OCI-M2 (cell line): ENCODE measurements around the gene PRM1.

Experiments used
- DNase-seq: peaks from one replicate; lab custom pipeline; 2025; ENCODE audit not compliant: unreplicated experiment; lab: John Stamatoyannopoulos, UW

PRM1 gene

DNA sequence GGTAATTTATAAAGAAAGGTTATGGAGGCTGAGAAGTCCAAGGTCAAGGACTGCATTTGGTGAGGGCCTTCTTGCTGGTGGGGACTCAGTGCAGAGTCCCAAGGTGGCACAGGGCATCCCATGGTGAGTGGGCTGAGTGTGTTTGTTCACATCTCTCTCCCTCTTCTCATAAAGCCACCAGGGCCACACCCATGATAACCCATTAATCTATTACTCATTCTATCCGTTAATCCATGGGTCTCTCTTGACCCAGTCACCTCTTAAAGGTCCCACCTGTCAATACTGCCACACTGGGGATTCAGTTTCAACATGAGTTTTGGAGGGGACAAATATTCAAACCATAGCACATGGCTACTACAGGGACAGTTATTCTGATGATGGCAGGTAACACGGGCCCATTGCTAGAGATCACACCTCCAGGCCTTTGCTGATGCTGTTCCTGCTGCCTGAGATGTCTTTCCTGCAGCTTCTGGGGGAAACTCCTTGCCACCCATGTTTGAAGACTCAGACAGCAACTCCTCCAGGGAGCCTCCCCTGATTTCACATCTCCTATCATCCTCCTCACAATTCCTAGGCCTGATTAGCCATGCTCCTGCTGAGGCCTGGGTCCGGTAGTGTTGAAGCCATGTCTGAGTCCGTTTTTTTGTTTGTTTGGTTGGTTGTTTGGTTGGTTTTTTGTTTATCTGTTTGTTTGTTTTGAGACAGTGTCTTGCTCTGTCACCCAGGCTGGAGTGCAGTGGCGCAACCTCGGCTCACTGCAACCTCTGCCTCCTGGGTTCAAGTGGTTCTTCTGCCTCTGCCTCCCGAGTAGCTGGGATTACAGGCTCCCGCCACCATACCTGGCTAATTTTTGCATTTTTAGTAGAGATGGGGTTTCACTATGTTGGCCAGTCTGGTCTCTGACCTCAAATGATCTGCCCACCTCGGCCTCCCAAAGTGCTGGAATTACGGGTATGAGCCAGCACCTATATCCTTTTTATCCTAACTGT lies 41.2 kb downstream of the PRM1 start:
- DNase-seq, result no peak

DNA sequence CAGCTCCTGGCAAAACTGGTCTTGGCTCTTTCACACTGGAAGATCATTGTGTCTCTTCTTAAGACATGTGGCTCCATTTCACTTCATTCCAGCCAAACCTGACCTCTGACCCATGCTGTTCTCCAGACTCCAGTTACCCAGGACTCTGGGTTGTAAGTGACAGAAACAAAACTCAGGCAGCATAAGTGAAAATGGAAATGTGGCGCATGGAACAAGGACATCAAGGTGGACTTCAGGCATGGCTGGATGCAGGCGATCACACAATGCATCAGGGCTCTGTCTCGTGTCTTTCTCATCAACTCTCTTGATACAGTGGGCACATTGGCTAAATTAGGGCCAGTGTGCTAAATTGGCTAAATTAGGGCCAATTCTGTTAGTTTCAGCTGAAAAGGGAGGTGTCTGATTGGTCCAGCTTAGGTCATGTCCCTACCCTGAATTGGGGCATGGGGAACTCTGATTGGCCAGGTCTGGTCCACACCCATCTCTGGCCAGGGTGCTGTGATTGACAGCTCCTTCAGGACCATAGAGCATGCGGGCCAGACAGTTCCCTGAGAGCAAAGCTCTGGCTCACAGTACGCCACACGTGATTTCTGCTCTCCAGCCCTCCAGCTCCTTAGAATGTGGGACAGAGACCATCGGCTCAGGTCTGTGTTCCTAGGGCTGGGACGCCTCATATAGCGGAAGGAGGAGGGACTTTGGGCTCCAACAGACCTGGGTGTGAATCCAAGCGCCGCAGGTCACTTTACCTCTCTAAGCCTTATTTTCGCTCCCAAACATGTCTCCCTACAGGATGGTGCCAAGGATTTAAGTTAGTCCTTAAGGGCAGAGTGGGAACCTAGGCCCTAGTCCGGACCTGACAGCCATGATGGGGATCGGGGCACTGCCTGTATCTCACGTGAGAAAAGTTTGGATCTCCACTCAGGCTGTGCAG lies 42.6 kb downstream of the PRM1 start:
- no peak for DNase-seq

DNA sequence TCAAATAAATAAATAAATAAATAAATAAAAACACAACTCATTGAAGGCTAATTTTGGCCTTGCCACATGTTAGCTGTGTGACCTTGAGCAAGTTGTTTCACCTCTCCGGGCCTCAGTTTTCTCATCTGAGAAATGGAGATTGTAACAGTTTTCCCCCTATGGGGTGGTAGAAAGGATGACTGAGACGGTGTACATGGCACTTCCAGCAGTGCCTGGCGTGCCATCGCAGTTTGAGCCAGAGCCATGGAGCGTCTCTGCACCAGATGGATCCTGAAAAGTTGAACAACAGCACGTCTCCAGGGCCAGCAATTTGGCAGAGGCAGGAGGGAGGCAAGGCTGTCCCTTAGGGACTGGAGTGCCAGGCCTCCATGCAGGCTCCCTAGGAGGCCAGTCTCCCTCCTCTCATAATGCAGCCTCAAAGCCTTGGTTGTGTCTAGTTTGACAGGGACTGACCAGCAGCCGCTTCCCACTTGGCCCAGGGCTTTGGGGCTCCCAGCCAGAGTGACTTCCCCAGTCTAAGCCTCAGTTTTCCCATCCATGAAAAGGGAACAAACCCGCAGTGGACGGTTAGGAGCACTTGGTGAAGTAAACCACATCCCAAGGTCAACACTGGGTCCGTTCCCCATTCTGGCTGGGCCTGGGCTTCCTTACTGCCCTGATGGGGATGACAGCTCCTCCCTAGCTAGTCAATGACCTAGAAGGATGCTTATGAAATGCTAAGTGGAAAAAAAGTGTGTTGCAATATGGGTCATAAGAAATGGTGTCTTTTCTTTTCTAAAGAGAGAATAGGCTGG lies 44.5 kb downstream of the PRM1 start:
- no peak for DNase-seq

DNA sequence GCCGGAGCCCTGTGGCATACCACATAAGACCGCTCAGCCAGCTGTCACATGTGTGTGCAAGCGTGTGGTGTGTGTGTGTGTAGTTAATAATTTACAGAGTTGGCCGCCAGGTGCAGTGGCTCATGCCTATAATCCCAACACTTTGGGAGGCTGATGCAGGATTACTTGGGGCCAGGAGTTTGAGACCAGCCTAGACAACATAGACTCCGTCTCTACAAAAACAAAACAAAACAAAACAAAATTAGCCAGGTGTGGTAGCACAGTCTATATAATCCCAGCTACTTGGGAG lies 45.5 kb downstream of the PRM1 start:
- no peak for DNase-seq

DNA sequence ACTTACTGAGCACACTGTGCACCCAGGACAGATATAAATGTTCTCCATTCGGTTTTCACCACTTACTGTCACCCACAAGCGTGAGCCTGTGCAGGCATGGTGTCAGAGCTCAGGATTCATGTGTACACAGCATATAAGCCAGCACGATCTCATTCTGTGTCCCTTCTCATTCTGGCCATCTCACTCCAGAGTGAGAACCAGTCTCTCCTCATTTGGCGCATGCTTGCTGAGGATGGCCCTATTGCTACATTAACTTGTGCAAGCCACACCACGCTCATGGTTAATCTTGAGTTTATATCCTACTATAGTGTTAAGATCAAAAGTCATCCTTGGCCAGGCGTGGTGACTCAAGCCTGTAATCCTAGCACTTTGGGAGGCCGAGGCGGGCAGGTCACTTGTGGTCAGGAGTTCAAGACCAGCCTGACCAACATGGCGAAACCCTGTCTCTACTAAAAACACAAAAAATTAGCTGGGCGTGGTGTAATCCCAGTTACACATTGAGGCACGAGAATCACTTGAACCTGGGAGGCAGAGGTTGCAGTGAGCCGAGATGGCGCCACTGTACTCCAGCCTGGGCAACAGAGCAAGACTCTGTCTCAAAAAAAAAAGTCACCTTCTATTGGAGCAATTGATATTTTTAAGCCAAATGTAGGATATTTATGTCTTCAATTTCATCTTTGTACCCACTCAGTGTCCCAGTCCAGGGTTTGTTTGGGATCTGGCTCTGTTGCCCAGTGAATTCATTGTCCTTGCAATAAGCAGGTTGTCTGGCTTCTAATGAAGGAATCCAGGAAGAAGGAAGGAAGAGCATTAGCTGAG lies 46.0 kb downstream of the PRM1 start:
- DNase-seq, result no peak

DNA sequence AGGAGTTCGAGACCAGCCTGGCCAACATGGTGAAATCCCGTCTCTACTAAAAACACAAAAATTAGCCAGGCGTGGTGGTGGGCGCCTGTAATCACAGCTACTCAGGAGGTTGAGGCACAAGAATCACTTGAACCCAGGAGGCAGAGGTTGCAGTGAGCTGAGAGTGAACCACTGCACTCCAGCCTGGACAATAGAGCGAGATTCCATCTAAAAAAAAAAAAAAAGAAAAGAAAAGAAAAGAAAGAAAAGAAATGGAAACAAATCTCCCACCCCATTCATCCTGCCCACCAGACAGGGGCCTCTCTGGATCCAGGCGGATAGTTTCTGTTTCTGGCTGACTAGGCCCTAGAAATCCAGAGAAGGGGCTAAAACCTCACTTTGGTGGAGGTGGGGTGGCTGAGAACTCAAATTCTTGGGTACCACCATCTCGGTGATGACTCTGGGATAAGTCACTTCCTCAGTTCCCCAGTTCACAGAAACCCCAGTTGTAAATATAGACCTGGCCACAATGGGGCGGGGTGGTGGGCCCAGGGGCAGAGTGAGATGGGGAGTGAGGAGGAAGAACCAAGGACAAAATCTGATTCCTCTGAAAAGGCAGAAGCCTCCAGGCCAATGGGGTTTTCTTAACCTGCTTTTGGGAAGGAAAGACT lies 47.3 kb downstream of the PRM1 start:
- no peak for DNase-seq

DNA sequence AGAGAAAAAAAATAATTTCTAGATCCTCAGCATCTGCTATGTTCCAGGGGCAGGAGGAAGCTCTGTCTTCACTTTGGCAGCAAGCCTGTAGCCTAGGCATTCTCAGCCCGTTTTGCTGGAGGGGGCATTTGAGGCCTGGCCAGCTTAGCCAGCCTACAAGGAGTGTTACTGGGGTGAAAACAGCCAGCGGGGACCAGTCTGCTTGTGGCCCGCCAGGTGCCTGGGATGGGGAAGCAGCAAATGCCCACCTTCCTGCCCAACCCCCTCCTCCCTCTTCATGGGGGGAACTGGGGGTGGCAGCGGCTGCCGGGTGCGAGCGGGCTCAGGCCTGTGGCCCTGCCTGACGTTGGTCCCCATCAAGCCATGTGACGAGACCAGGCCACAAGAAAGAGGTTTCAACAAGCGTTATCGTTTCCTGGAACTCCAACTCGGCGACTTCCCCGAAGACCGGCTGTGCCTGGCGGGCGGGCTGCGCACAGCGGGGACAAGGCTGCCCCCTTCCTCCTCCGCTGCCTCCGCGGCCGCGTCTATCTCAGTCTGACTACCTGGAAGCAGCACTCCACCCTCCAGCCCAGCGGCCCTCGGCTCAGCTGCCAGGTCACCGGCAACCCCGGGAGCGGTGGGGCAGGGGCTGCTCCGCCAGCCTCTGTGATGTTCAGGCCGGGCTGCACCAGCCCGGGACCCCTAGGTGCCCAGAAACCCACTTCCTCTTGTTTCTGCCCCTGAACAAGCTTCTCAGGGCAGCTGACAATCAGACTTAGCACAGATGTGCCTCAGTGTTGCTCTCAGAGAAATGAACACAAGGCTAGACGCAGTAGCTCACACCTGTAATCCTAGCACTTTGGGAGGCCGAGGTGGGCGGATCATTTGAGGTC lies 48.0 kb downstream of the PRM1 start:
- DNase-seq, result no peak

DNA sequence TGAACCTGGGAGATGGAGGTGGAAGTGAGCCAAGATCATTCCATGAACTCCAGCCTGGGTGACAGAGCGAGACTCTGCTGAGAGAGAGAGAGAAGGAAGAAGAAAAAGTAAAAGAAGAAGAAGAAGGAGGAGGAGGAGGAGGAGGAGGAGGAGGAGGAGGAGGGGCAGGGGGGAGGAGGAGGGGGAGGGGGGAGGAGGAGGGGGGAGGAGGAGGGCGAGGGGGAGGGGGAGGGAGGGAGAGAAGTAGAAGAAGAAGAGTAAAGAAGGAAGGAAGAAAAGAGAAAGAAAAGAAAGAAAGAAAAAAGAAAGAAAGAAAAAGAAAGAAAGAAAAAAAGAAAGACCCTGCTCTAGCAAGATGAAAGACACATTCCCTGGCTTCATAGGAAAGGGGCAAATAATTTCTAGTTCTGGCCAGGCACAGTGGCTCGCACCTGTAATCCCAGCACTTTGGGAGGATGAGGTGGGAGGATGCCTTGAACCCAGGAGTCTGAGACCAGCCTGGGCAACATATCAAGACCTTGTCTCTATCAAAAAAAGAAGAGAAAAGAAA lies 48.8 kb downstream of the PRM1 start:
- DNase-seq, result no peak

DNA sequence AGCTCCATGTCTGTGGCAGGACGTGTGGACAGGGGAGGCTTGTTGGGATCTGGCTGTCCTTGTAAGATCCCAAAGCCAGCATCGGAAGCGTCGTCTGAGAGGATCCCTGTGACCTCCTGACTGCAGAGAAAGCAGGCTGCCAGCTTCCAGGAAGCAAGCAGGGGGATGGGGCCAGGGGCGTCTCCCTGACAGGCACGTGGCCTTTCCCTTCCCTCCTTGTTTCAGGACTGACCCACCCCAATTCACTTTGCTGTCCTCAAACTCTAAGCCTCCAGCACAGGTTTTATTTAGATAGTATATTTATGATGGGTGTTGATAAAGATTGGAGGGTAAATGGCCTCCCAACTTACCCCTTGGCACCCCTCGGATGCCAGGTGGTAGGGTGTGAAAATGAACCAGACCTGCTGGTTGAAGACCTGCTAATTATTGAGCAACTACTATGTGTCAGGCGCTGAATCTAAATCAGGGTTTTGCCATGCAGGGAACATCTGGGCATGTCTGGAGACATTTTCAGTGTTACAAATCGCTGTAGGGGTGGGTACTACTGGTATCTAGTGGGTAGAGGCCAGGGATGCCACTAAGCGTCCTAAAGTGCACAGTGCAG lies 49.7 kb downstream of the PRM1 start:
- no peak for DNase-seq
